ENCODE results near the gene AGO3.
A peak's percentile ranks its signal among the peaks of the same experiment; 100 is the strongest.
"Not testable (repeated sequence)": the region's sequence is repeated elsewhere in the genome, so short reads cannot be mapped to it uniquely, and the experiment has no call there.

Gene AGO3

DNA sequence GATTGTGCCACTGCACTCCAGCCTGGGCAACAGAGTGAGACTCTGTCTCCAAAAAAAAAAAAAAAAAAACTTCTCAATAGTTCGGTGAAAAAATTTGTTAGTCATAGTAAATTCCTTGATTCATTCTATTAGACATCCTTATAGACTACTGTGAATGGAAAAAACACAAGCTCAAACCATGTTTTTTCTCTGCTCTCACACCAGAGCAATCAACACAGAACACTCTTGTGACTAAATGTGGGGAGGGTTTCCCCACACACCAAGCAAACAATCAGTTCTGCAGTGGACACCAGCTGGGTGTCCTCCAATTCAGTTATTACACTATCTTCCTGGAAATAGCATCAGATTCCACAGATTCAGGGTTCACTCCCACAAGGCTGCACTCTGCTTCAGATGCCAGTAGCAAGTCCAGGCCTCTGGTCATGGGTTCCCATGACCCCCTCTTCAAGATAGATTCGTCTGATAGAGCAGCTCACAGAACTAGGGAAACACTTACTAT, 83.9 kb downstream of the AGO3 start:
- no peak overlapping the region for H3K4me2 ChIP-seq (ENCODE audit: low read length)
- no peaks in the 10 kb centered on the region for H3K79me2 ChIP-seq (ENCODE audit: insufficient read depth, low read length)
- H3K9me2 ChIP-seq (ENCODE audit: low read depth, low read length): no peaks in the 10 kb centered on the region
- H3K36me3 ChIP-seq (ENCODE audit: insufficient read depth, low read length): peaks cover 46% of the 10 kb centered on the region
- no peak for TF ChIP-seq EZH2 (IDR thresholded peaks at IDR 0.05; ENCODE audit: borderline replicate concordance, low read length)
- TF ChIP-seq CTCF (IDR thresholded peaks at IDR 0.05; ENCODE audit: low read length): no peak
- no peaks in the 10 kb centered on the region for H3K9me3 ChIP-seq (ENCODE audit: low read length)
- H4K20me1 ChIP-seq (ENCODE audit: insufficient read depth, low read length): no peaks in the 10 kb centered on the region
- H3F3A ChIP-seq (ENCODE audit: insufficient read depth, low read length): no peaks in the 10 kb centered on the region
- H3K4me1 ChIP-seq (ENCODE audit: insufficient read depth, low read length, severe bottlenecking): no peaks in the 10 kb centered on the region
- no peak overlapping the region for H2AFZ ChIP-seq (ENCODE audit: low read length)
- H3K27ac ChIP-seq (ENCODE audit: low read depth, low read length, poor library complexity, severe bottlenecking): no peak overlapping the region
- H3K9ac ChIP-seq (ENCODE audit: low read length): no peak overlapping the region
- no peaks in the 10 kb centered on the region for H3K27me3 ChIP-seq (ENCODE audit: insufficient read depth, low read length)
- H3K4me3 ChIP-seq (ENCODE audit: low read depth, low read length, poor library complexity, severe bottlenecking): no peak overlapping the region

GRCh38 chr1:36016686-36017085, 85.8 kb downstream of the AGO3 start:
- no peaks in the 10 kb centered on the region for H3K9me2 ChIP-seq (ENCODE audit: low read depth, low read length)
- no peak overlapping the region for H3K27ac ChIP-seq (ENCODE audit: low read depth, low read length, poor library complexity, severe bottlenecking)
- no peaks in the 10 kb centered on the region for H3K27me3 ChIP-seq (ENCODE audit: insufficient read depth, low read length)
- no peaks in the 10 kb centered on the region for H3K79me2 ChIP-seq (ENCODE audit: insufficient read depth, low read length)
- H3K4me3 ChIP-seq (ENCODE audit: low read depth, low read length, poor library complexity, severe bottlenecking): no peak overlapping the region
- TF ChIP-seq EZH2 (IDR thresholded peaks at IDR 0.05; ENCODE audit: borderline replicate concordance, low read length): no peak
- TF ChIP-seq CTCF (IDR thresholded peaks at IDR 0.05; ENCODE audit: low read length): no peak
- peaks cover 51% of the 10 kb centered on the region for H3K36me3 ChIP-seq (ENCODE audit: insufficient read depth, low read length)
- no peaks in the 10 kb centered on the region for H4K20me1 ChIP-seq (ENCODE audit: insufficient read depth, low read length)
- H3F3A ChIP-seq (ENCODE audit: insufficient read depth, low read length): no peaks in the 10 kb centered on the region
- H2AFZ ChIP-seq (ENCODE audit: low read length): no peak overlapping the region
- no peaks in the 10 kb centered on the region for H3K9me3 ChIP-seq (ENCODE audit: low read length)
- no peak overlapping the region for H3K4me2 ChIP-seq (ENCODE audit: low read length)
- H3K4me1 ChIP-seq (ENCODE audit: insufficient read depth, low read length, severe bottlenecking): no peaks in the 10 kb centered on the region
- no peak overlapping the region for H3K9ac ChIP-seq (ENCODE audit: low read length)

DNA sequence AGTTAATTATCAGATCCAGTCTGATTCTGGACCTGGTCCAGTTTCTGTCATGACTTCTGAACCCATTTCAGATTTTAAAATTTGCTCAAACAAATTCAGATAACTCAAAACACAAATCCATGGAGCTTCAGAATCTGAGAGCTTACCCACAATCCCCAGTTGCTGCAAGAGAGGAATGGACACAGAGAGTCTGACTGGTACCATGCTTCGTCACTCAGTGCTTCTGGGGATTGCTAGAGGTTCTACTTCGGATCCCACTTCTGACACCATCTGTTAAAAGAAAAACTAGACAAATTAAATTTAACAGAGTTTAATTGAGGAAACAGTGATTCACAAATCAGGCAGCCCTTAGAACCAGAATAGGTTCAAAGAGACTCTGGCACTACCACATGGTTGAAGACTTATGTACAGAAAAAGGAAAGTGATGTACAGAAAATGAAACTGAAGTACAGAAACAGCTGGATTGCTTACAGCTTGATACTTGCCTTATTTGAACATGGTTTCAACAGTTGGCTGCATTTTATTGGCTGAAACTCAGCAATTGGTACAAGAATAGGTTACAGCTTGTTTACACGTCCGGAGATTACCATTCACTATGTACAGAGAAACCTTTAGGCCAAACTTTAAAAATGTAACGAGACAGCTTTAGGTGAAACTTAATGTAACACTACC, 92.3 kb downstream of the AGO3 start:
- H3F3A ChIP-seq (ENCODE audit: insufficient read depth, low read length): no peaks in the 10 kb centered on the region
- no peaks in the 10 kb centered on the region for H3K9me3 ChIP-seq (ENCODE audit: low read length)
- H3K27me3 ChIP-seq (ENCODE audit: insufficient read depth, low read length): no peaks in the 10 kb centered on the region
- H3K27ac ChIP-seq (ENCODE audit: low read depth, low read length, poor library complexity, severe bottlenecking): peak overlapping the region; percentile 41
- no peak overlapping the region for H3K4me3 ChIP-seq (ENCODE audit: low read depth, low read length, poor library complexity, severe bottlenecking)
- no peaks in the 10 kb centered on the region for H4K20me1 ChIP-seq (ENCODE audit: insufficient read depth, low read length)
- H3K9ac ChIP-seq (ENCODE audit: low read length): no peak overlapping the region
- TF ChIP-seq EZH2 (IDR thresholded peaks at IDR 0.05; ENCODE audit: borderline replicate concordance, low read length): no peak
- no peak for TF ChIP-seq CTCF (IDR thresholded peaks at IDR 0.05; ENCODE audit: low read length)
- no peak overlapping the region for H2AFZ ChIP-seq (ENCODE audit: low read length)
- no peaks in the 10 kb centered on the region for H3K9me2 ChIP-seq (ENCODE audit: low read depth, low read length)
- H3K36me3 ChIP-seq (ENCODE audit: insufficient read depth, low read length): peaks cover 52% of the 10 kb centered on the region
- H3K4me2 ChIP-seq (ENCODE audit: low read length): no peak overlapping the region
- no peaks in the 10 kb centered on the region for H3K79me2 ChIP-seq (ENCODE audit: insufficient read depth, low read length)
- H3K4me1 ChIP-seq (ENCODE audit: insufficient read depth, low read length, severe bottlenecking): peaks cover 10% of the 10 kb centered on the region

DNA sequence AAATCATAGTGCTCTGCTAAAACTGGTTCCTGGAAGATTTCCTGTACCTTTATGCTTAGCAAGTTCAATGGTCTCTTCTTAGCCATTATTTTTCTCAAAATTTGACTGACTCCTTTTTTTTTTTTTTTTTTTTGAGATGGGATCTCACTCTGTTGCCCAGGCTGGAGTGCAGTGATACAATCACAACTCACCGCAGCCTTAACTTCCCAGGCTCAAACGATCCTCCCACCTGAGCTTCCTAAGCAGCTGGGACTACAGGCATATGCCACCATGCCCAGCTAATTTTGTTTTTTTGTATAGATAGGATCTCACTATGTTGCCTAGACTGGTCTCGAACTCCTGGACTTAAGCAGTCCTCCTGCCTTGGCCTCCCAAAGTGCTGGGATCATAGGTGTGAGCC, 93.1 kb downstream of the AGO3 start:
- not testable (repeated sequence) for H3F3A ChIP-seq (ENCODE audit: insufficient read depth, low read length); H3K4me3 ChIP-seq (ENCODE audit: low read depth, low read length, poor library complexity, severe bottlenecking); H2AFZ ChIP-seq (ENCODE audit: low read length); H3K9me3 ChIP-seq (ENCODE audit: low read length); H3K79me2 ChIP-seq (ENCODE audit: insufficient read depth, low read length); H3K4me2 ChIP-seq (ENCODE audit: low read length); H4K20me1 ChIP-seq (ENCODE audit: insufficient read depth, low read length); H3K9me2 ChIP-seq (ENCODE audit: low read depth, low read length); H3K27me3 ChIP-seq (ENCODE audit: insufficient read depth, low read length); H3K9ac ChIP-seq (ENCODE audit: low read length)
- H3K36me3 ChIP-seq (ENCODE audit: insufficient read depth, low read length): peaks cover 52% of the 10 kb centered on the region
- H3K27ac ChIP-seq (ENCODE audit: low read depth, low read length, poor library complexity, severe bottlenecking): peak overlapping the region; percentile 41
- peaks cover 10% of the 10 kb centered on the region for H3K4me1 ChIP-seq (ENCODE audit: insufficient read depth, low read length, severe bottlenecking)
